Measurements from ENCODE around the gene C6orf62.

DNA sequence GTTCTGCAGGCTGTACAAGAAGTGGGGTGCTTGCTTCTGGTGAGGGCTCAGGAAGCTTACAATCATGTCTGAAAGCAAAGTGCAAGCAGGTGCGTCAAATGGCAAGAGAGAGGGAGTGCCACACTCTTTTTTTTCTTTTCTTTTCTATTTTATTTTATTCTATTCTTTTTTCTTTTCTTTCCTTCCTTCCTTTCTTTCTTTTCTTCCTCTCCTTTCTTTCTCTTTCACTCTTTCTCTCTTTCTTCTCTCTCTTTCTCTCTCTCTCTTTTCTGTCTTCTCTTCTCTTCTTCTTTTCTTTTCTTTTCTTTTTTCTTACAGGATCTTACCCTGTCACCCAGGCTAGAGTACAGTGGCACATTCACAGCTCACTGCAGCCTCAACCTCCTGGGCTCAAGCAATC lies 32.5 kb downstream of the C6orf62 start:
- TF ChIP-seq GATA3 (IDR thresholded peaks at IDR 0.05; ENCODE audit: low read depth, low read length) (no peak), GATA2 (IDR thresholded peaks at IDR 0.05; ENCODE audit: low read depth, low read length) (no peak)

Data from SH-SY5Y (cell line).